HCT116 (cell line): ENCODE measurements around the gene ETFDH. TPM values are rescaled to one million over a fixed set of nuclear protein-coding genes. Genes with fewer than 3 reads are reported as not detected.

Experiments used
- ATAC-seq: fragments of 200-7000 bp; cut with Tn5 transposase; 2 replicates; pipeline ENCODE4 v1.9.1; 2020; ENCODE audit warnings: mild to moderate bottlenecking, moderate library complexity
- BruUV-seq: library from RNA; stranded (reverse); fragments of 400-500 nt; replicated peaks from 2 replicates; lab custom pipeline; 2021; lab: Mats Ljungman, UMichigan
- CTCF ChIA-PET: fragments of 300-600 bp; sonication (Branson Sonifier 250); formaldehyde crosslinking; loops from one replicate; lab custom pipeline; 2021; ENCODE audit warnings: antibody characterized with exemption; lab: Charles Lee
- POLR2A ChIA-PET: fragments of 300-600, 350-600 bp; sonication (Branson Sonifier 250); formaldehyde crosslinking; loops from one replicate; lab custom pipeline; 2021; ENCODE audit warnings: antibody characterized with exemption; lab: Charles Lee
- RAD21 ChIA-PET, 2 experiments: fragments of 300-600 bp; sonication (Branson Sonifier 250); formaldehyde crosslinking; loops; one replicate each; lab custom pipeline; 2023; ENCODE audit warnings: low total read pairs in 2 of 2; ENCODE audit not compliant: uncharacterized antibody in 2 of 2, unreplicated experiment in 2 of 2, low non-redundant PET in 1 of 2; lab: Charles Lee
- DNase-seq: peaks from one replicate; pipeline ENCODE4 v3.0.0-alpha.2; 2010; ENCODE audit warnings: low read depth, low spot score
- H2AFZ ChIP-seq: fragments of 200-600 bp; shearing (Covaris generic), sonication (generic); 2 replicates; pipeline ENCODE4 v1.6.1; 2017; ENCODE audit warnings: low read depth, mixed run types, mixed read lengths, antibody characterized with exemption, low read length; ENCODE audit not compliant: poor library complexity, severe bottlenecking
- H3K27ac ChIP-seq: 2 replicates; pipeline ENCODE4 v1.5.1; 2012; ENCODE audit warnings: low read depth, low read length
- H3K27me3 ChIP-seq: fragments of 200-600 bp; sonication (generic); 2 replicates; pipeline ENCODE4 v1.6.1; 2016; ENCODE audit warnings: mixed run types, low read length, mixed read lengths; ENCODE audit not compliant: insufficient read depth
- H3K36me3 ChIP-seq, 2 experiments: fragments of 200-500 bp in 1 of 2; fragments of 200-600 bp in 1 of 2; sonication (Bioruptor generic) in 1 of 2; sonication (generic) in 1 of 2; 2 replicates each; pipeline versions ENCODE4 v1.5.1 to v1.6.1; 2014 to 2016; ENCODE audit warnings: low read length in 2 of 2, inconsistent platforms in 1 of 2, mixed read lengths in 1 of 2, mixed run types in 1 of 2; ENCODE audit not compliant: insufficient read depth in 2 of 2, control insufficient read depth in 1 of 2
- H3K4me1 ChIP-seq, 2 experiments: fragments of 200-600 bp in 1 of 2; sonication (generic) in 1 of 2; 2 replicates each; pipeline versions ENCODE4 v1.5.1 to v1.6.1; 2012 to 2017; ENCODE audit warnings: low read length in 2 of 2, inconsistent platforms in 1 of 2, mild to moderate bottlenecking in 1 of 2, mixed read lengths in 1 of 2, mixed run types in 1 of 2, moderate library complexity in 1 of 2; ENCODE audit not compliant: insufficient read depth in 2 of 2, control insufficient read depth in 1 of 2
- H3K4me2 ChIP-seq: fragments of 200-600 bp; sonication (generic); 2 replicates; pipeline ENCODE4 v1.6.1; 2017; ENCODE audit warnings: mixed run types, low read length, mixed read lengths
- H3K4me3 ChIP-seq, 2 experiments: fragments of 200-600 bp in 1 of 2; sonication (generic) in 1 of 2; replicated peaks in 1 of 2; 2 replicates each; pipeline ENCODE4 v1.5.1; 2011 to 2016; ENCODE audit warnings: low read length in 2 of 2, control low read depth in 1 of 2, low read depth in 1 of 2, mild to moderate bottlenecking in 1 of 2, mixed read lengths in 1 of 2, mixed run types in 1 of 2
- H3K79me2 ChIP-seq: fragments of 200-600 bp; sonication (generic); 2 replicates; pipeline ENCODE4 v1.6.1; 2017; ENCODE audit warnings: mild to moderate bottlenecking, mixed run types, low read length, moderate library complexity, mixed read lengths; ENCODE audit not compliant: insufficient read depth
- H3K9ac ChIP-seq: fragments of 200-600 bp; sonication (generic); 2 replicates; pipeline ENCODE4 v1.6.1; 2016; ENCODE audit warnings: low read length, mixed read lengths
- H3K9me2 ChIP-seq: fragments of 200-600 bp; sonication (generic), shearing (Covaris generic); 2 replicates; pipeline ENCODE4 v1.6.1; 2017; ENCODE audit warnings: mixed run types, mild to moderate bottlenecking, moderate library complexity; ENCODE audit not compliant: insufficient read depth
- H3K9me3 ChIP-seq, 2 experiments: fragments of 200-500 bp in 1 of 2; fragments of 200-600 bp in 1 of 2; sonication (Bioruptor generic) in 1 of 2; sonication (generic) in 1 of 2; 2 replicates each; pipeline ENCODE4 v1.6.1; 2014 to 2017; ENCODE audit warnings: low read length in 2 of 2, mixed read lengths in 2 of 2, inconsistent platforms in 1 of 2, low read depth in 1 of 2, mild to moderate bottlenecking in 1 of 2, mixed run types in 1 of 2, moderate library complexity in 1 of 2; ENCODE audit not compliant: control insufficient read depth in 1 of 2, insufficient read depth in 1 of 2
- H4K20me1 ChIP-seq: fragments of 200-600 bp; sonication (generic), shearing (Covaris generic); 2 replicates; pipeline ENCODE4 v1.6.1; 2017; ENCODE audit warnings: mixed run types, mild to moderate bottlenecking, moderate library complexity; ENCODE audit not compliant: insufficient read depth
- EZH2 ChIP-seq: fragments of 200-600 bp; sonication (generic); IDR thresholded peaks from 2 replicates; pipeline ENCODE4 v1.6.1; 2017; ENCODE audit warnings: antibody characterized with exemption, mixed run types
- JUND ChIP-seq: IDR thresholded peaks from 2 replicates; pipeline ENCODE4 v1.6.1; 2012
- MAX ChIP-seq: IDR thresholded peaks from 2 replicates; pipeline ENCODE4 v1.6.1; 2012
- POLR2A ChIP-seq: IDR thresholded peaks from 2 replicates; pipeline ENCODE4 v1.7.0; 2011; ENCODE audit warnings: borderline replicate concordance; ENCODE audit not compliant: insufficient read depth, insufficient read length; ENCODE audit errors: extremely low read depth
- REST ChIP-seq: IDR thresholded peaks from 2 replicates; pipeline ENCODE4 v1.6.1; 2012; ENCODE audit warnings: low read depth
- SP1 ChIP-seq: IDR thresholded peaks from 2 replicates; pipeline ENCODE4 v1.6.1; 2012; ENCODE audit warnings: low read depth
- SRF ChIP-seq: IDR thresholded peaks from 2 replicates; pipeline ENCODE4 v1.6.1; 2012; ENCODE audit warnings: low read depth
- ZBTB33 ChIP-seq: IDR thresholded peaks from 2 replicates; pipeline ENCODE4 v1.6.1; 2011; ENCODE audit warnings: mild to moderate bottlenecking, low read length, moderate library complexity; ENCODE audit not compliant: insufficient replicate concordance; ENCODE audit errors: extremely low read depth
- intact Hi-C: fragments of 100-400 bp; cut with micrococcal nuclease; formaldehyde crosslinking; loops from 2 replicates; pipeline ENCODE4 v1.10.0; 2022
- total RNA-seq: library from RNA; stranded (reverse); gene quantifications from one replicate; pipeline ENCODE4 v1.2.1, GENCODE V29; 2021; ENCODE audit not compliant: unreplicated experiment

The ETFDH gene
- total RNA-seq, 1 experiment from 2014 or later: 22.2 TPM

GRCh38 chr4:158644760-158645159, 27.3 kb upstream of the ETFDH start:
- no peaks in the 10 kb centered on the region for H3K9me2 ChIP-seq
- ChIA-PET CTCF (no interaction called here), POLR2A (no interaction called here), RAD21 (no interaction called here)
- no peaks in the 10 kb centered on the region for H3K4me1 ChIP-seq
- H3K9ac ChIP-seq: no peak overlapping the region
- no peak overlapping the region for H3K27ac ChIP-seq
- ATAC-seq (no peak), DNase-seq (no peak)
- no peak overlapping the region for H3K4me2 ChIP-seq
- no peaks in the 10 kb centered on the region for H3K9me3 ChIP-seq
- H2AFZ ChIP-seq: no peak overlapping the region
- H3K36me3 ChIP-seq: no peaks in the 10 kb centered on the region
- no peaks in the 10 kb centered on the region for H3K27me3 ChIP-seq
- intact Hi-C loops: no loop called here
- H3K4me3 ChIP-seq: no peak overlapping the region
- H4K20me1 ChIP-seq: no peaks in the 10 kb centered on the region
- BruUV-seq: no TSS peak
- no peaks in the 10 kb centered on the region for H3K79me2 ChIP-seq
- TF ChIP-seq ZBTB33 (no peak), MAX (no peak), SP1 (no peak)

- Histone ChIP-seq H3K4me3 (no peak overlapping the region), H3K36me3 (no peaks in the 10 kb centered on the region), H3K27ac (no peak overlapping the region), H3K9me2 (no peaks in the 10 kb centered on the region), H2AFZ (no peak overlapping the region), H4K20me1 (no peaks in the 10 kb centered on the region), H3K79me2 (no peaks in the 10 kb centered on the region), H3K9ac (no peak overlapping the region), H3K4me2 (no peak overlapping the region), H3K4me1 (no peaks in the 10 kb centered on the region), H3K27me3 (no peaks in the 10 kb centered on the region), H3K9me3 (no peaks in the 10 kb centered on the region)
- intact Hi-C loops: no loop called here
- ATAC-seq (no peak), DNase-seq (no peak)
- ChIA-PET RAD21 (no interaction called here), CTCF (no interaction called here), POLR2A (no interaction called here)
- BruUV-seq: no TSS peak
- TF ChIP-seq JUND (no peak), REST (no peak), SRF (no peak), POLR2A (no peak), ZBTB33 (no peak), EZH2 (no peak)
Measured at GRCh38 chr4:158649111-158649680, 22.9 kb upstream of the ETFDH start.
